ENCODE data around the gene VPS13C.

VPS13C gene

GRCh38 chr15:61807281-61807929 is 252.8 kb downstream of the VPS13C start:
- no peak for DNase-seq (ENCODE audit: extremely low spot score)
- POLR2A ChIA-PET, result no interaction called here
- TF ChIP-seq CTCF (IDR thresholded peaks at IDR 0.05; ENCODE audit: control extremely low read depth, extremely low read depth, low read depth, missing control alignments), result no peak
- CTCF ChIA-PET, result interaction anchor here (2.7 kb wide), 1 partner anchor 27 kb away, joined by 13 read pairs; no protein-coding TSS in a partner anchor
